Bronchial epithelial cell (primary cell): ENCODE results near the gene MAPK8IP3. TPM values are rescaled to one million over a fixed set of nuclear protein-coding genes. Genes with fewer than 3 reads are reported as not detected.

Source experiments
- DNase-seq: peaks from one replicate; pipeline ENCODE4 v3.0.0-alpha.2; 2010; ENCODE audit warnings: low read depth
- FAIRE-seq: peaks from 2 replicates; lab custom pipeline; 2011; peaks lifted over from hg19 to GRCh38; lab: Jason Lieb, UNC
- H3K27me3 ChIP-seq: 2 replicates; pipeline ENCODE4 v1.5.1; 2011; ENCODE audit warnings: low read length; ENCODE audit not compliant: control insufficient read depth, insufficient read depth
- H3K36me3 ChIP-seq: 2 replicates; pipeline ENCODE4 v1.5.1; 2011; ENCODE audit warnings: low read length; ENCODE audit not compliant: control insufficient read depth, insufficient read depth
- H3K4me3 ChIP-seq: 2 replicates; pipeline ENCODE4 v1.5.1; 2011; ENCODE audit warnings: mild to moderate bottlenecking, low read depth, low read length, control low read depth
- CTCF ChIP-seq: IDR thresholded peaks from 2 replicates; pipeline ENCODE4 v1.5.1; 2011; ENCODE audit warnings: mild to moderate bottlenecking, moderate library complexity, low read length, control low read depth, inconsistent platforms; ENCODE audit not compliant: insufficient read depth, severe bottlenecking
- total RNA-seq: library from RNA; depleted of rRNA; stranded (reverse); fragments of >200 nt; gene quantifications from 2 replicates; pipeline ENCODE4 v1.2.1, GENCODE V29; 2014

The MAPK8IP3 gene
- total RNA-seq, 1 donor from 2014 or later = 24.5 TPM

- TF ChIP-seq CTCF = no peak
- no peak overlapping the region for H3K4me3 ChIP-seq
- peaks cover 40% of the 10 kb centered on the region for H3K36me3 ChIP-seq
- DNase-seq = no peak
- H3K27me3 ChIP-seq = no peaks in the 10 kb centered on the region
- FAIRE-seq = no peak
Measured at GRCh38 chr16:1662543-1662942, 43.5 kb upstream of the MAPK8IP3 start.

GRCh38 chr16:1665829-1666228 is 40.2 kb upstream of the MAPK8IP3 start:
- no peak for DNase-seq
- no peaks in the 10 kb centered on the region for H3K27me3 ChIP-seq
- H3K36me3 ChIP-seq = peaks cover 52% of the 10 kb centered on the region
- H3K4me3 ChIP-seq = no peak overlapping the region
- no peak for FAIRE-seq
- no peak for TF ChIP-seq CTCF

GRCh38 chr16:1666316-1666715 is 39.7 kb upstream of the MAPK8IP3 start:
- DNase-seq (no peak), FAIRE-seq (no peak)
- H3K27me3 ChIP-seq = no peaks in the 10 kb centered on the region
- H3K36me3 ChIP-seq = peaks cover 56% of the 10 kb centered on the region
- TF ChIP-seq CTCF = no peak
- H3K4me3 ChIP-seq = no peak overlapping the region

DNA sequence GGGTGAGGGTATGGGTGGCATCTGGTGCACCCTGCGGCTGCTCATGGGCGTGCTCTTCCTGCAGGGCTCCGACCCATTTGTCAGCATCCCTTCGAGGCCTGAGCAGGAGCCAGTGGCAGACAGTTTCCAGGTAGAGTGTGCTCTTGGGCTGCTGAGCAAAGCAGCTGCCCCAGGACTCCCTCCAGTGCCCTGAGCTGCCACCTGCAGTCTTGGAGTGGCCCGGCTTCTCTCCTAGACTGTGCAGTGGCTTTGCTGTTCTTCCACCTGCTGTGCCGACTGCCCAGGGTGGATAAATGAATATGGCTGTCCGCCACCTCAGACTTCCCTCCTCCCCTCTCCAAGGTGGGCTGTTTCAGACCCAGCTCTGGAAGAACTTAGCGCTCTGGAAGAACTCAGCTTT is 38.7 kb upstream of the MAPK8IP3 start:
- peaks cover 52% of the 10 kb centered on the region for H3K36me3 ChIP-seq

DNA sequence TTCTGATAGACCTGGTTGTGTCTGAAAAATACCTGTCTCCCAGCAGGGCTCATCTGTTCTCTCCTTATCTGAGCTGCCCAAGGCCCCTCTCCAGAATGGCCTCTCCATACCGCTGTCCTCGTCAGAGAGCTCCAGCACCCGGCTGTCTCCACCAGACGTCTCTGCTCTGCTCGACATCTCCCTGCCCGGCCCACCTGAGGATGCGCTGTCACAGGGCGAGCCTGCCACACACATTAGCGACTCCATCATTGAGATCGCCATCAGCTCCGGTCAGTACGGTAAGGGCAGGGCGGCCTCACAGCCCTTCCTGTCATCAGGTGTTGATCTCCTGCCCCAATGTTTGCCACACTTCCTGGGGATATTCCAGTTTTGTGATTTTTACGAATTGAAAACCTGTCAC is 38.1 kb upstream of the MAPK8IP3 start:
- FAIRE-seq = no peak

More for the DNA sequence above, 38.7 kb upstream of the MAPK8IP3 start:
- no peak for FAIRE-seq
- TF ChIP-seq CTCF = peak; percentile 7
- Histone ChIP-seq H3K27me3 (no peaks in the 10 kb centered on the region), H3K4me3 (no peak overlapping the region)
- DNase-seq = no peak

More for the DNA sequence above, 38.1 kb upstream of the MAPK8IP3 start:
- H3K4me3 ChIP-seq = no peak overlapping the region
- TF ChIP-seq CTCF = no peak
- DNase-seq = no peak
- peaks cover 53% of the 10 kb centered on the region for H3K36me3 ChIP-seq
- no peaks in the 10 kb centered on the region for H3K27me3 ChIP-seq
